CMK (cell line): ENCODE data around the gene GPR161.

Experiments used
- DNase-seq: peaks from one replicate; pipeline ENCODE4 v3.0.0-alpha.2; 2010; ENCODE audit warnings: low read depth

GPR161 gene

DNA sequence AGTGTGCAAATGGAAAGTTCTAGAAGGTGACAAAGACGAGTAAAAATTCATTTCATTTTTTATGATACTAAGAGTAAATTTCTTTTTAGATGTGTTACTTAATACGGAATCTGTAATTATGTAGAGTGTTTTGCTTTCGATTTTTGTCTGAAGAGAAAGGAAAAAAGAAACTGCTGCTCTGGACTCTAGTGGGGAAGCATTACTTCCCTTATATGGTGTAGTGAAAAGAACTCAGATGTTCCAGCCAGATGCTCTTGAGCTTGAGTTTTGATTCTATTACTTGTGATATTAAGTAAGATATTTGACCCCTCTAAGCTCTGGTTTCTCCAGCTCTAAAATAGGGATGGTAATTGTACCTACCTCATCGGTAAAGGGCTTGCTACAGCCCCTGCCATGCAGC is 12.2 kb upstream of the GPR161 start:
- no peak for DNase-seq

DNA sequence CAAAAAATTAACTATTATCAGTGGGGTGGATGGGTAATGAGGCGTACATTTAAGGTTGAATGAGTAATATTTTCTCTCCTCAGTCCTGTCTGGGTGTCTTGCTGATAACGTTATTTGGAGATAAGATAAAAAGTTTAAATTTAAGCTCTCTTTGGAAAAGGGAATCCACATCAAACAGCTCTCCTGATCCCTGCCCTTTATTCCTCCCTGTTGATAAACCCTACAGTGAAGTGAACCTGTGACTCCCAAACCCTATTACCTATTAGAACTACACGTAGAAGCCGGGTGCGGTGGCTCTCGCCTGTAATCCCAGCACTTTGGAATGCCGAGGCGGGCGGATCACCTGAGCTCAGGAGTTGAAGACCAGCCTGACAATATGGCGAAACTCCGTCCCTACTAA is 9.9 kb upstream of the GPR161 start:
- DNase-seq = no peak

DNA sequence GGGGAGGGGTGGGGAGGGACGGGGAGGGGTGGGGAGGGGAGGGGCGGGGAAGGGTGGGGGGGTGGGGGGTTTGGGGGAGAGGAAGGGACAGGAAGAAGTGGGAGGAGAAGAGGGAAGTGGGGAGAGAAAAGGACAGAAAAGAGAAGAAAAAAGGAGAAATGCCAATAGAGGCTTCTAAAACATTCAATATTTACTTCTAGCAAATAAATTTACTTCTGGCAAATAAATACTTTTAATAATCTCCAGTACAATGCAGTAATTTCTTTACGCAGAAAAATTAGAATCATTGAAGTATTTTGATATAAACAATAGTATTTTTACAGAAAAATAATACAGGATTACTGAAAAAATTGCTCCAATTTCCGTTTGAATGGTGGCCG is 9.4 kb upstream of the GPR161 start:
- DNase-seq = no peak

DNA sequence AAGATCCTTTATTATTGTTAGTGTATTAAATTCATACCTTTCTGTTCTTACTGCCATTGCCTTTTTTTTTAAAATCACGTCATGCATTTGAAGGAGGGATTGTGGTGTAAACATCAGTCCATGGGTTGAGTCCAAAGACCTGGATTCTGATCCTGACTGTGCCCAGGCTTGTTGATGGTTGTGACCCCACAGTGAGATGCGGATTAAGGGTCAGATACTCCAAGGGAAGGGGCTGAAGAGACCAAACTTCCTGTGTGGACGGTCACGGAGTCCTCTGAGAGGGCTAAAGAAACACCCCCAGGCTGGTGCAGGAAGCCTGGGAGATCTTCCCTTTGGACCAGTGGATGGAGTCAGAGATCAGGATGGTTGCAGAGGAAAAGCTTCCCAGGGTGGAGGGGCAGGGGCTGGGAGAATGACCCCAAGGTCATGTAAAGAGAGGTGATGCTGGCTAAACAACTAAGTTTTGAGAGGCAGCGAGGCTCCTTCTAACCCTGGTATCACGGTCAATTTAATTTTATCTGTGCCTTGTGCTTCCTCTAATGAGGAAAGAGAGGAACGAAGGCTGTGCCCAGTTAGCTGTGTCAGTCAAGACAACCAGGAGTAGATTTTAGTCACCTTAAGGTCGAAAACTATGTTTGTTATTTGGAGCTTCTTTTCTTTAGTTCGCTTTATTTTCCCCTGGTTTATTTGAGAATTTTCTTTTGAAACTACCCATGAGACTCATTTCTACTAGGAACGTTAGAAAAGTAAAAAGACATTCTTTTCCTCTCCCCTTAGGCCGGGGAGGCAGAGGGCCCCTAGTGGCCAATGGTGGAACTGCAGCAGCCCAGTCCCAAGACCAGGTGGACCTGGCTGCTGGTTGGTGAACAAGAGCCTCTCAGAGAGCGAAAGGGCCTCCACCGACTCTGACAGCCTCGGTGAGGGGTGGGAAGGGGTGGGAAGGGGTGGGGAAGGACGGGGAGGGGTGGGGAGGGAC is 8.7 kb upstream of the GPR161 start:
- peak; percentile 98 for DNase-seq

DNA sequence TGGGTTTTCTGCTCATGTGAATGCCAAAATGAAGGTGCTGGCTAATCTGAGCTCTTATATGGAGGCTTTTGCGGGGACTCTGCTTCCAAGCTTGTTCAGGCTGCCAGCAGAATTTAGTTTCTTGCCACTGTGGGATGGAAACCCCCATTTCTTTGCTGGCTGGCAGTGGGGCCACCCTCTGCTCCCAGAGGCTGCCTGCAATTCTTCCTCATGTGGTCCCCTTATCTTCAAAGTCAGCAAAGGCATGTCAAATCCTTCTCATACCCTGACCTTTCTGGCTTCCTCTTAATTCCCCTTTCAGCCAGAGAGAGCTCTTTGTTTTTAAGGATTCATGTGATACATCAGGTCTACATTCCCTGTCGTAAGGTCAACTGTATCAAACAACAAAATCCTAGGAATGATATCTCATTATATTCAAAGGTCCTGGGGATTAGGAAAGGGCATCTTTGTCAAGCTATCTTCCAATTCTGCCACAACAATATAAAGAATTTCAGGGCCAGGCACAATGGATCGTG is 5.2 kb upstream of the GPR161 start:
- DNase-seq = no peak

DNA sequence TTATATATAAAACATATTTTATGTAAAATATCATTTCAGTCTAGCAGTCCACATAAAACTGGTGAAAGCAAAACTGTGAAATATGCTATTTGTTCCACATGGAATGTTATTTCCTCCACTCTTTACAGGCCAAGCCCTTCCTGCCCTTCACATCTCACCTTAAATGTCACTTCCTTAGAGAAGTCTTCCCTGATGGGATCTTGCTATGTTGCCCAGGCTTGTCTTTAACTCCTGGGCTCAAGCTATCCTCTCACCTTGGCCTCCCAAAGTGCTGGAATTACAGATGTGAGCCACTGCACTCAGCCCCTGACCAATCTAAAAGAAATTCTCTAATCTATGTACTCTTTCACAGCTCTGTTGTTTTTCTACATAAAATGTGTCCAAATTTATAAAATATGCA is 2.3 kb upstream of the GPR161 start:
- no peak for DNase-seq

DNA sequence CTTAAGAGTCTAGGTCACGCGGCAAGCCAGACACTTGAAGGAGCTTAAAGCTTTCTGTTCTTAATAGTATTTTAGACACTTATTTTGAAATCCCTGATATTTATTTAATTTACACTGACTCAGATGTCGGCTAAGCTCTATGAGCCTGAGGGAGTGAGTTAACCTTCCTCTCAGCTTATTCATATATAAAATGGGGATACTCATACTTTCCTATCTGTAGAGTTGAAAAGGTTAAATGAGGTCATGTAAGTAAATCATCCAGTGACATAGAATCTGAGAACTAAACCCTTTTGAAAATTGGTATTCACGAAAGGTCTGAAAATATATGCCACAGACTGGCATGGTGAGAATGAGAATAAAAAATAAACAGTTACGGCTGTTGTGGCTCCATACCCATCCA is 1.4 kb upstream of the GPR161 start:
- DNase-seq = no peak

DNA sequence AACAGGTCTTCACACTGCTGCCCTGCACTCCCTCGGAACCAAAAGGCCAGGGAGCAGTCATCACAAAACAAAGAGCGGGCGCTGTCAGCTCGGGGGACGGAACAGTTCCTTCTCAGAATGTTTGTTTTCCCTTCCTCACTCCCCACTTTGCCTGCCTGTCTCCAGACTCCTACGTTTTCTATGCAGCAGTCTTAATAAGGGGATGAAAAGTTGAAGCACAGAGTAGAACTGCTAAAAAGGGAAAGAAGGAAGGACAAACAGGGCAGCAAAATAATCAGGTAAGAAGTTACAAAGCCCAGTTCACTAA is 738 bp upstream of the GPR161 start:
- no peak for DNase-seq

DNA sequence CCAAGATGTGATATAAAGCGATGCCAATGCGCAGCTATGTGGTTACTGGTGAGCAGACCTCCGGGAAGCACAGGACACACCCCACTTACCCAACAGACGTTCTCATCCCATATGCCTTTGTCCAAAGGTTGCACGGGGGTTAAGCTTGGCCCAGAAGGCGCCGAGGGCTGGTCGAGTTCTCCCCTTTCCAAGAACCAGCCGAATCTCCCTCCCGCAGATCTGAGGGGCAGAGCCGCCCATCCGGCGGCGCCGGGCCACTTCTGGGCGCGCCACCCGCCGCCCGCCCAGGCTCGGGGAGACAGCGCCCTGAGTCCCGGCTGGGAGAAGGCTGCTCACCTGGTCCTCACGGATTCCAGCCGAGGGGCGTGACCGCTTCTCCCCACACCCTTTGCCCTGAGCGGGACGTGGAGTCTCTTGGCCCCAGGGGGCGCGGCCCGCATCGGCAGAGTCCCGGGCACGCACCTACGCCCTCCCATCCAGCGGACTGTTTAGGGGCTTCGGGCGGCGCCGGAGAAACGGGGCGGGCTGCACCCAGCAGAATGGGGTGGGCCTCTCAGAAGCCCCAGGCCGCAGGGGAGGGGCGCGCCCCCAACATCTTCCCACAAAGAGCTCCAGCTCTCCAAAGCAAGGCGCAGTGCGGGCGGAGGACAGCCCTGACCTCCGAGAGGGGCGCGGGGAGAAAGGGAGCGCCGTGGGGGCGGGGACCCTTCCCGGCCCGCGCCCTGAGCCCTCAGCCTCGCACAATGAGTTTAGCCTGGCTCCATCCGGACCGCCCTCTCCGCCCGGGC is 615 bp downstream of the GPR161 start:
- DNase-seq = no peak

DNA sequence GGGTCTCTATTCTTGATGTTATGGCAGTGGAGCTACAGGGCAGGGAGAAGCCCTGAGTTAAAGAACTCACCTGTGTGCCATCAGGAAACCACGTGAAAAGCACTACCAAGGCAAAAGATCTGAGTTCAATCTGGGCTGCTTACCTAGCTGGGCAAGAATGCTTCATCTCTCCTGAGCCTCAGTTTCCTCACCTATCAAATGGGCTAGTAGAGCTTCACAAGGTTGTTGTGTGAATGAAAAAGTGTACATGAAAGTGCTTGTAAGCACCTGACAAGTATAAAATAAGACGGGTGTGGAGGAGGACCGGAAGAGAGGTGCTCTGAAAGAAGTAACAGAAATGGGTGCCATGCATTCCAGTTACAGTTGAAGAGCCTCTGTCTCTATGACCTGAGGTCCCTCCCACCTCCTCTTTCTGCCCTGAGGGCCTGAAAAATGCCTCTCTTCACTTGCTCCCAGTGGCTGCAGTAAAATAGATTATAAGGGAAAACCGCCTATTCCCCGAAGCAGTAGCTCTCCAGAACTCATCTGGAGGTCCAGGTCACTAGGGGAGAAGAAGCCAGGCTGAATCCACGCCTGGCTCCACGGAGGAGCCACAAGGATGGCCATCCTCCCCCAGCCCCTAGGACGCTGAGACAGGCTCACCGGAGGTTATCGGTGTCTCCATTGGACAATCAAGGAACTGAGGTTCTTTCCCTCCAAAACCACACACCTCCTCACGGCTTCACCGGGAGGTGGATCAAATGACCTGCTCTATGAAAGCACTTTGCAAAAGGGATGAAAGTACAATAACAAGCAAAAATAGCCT is 1.4 kb downstream of the GPR161 start:
- DNase-seq = no peak

DNA sequence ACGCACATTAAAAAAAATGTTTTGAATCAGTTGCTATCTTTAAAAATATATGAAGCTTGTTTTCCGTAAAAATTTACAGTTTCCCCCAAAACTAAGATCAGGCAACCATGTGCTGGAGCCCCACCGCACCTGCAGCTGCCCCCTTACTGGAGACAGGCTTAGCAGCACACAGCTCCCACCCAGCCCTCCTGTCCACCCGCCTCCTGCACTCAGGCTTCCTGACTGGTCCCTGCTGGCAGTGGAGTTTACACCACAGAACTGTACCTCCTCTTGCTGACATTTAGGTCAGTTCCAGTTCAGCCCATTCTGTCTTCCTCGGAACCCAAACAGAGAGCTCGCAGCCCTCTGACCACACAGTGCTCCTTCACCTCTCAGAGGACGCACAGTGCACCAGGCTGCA is 2.1 kb downstream of the GPR161 start:
- DNase-seq = no peak

DNA sequence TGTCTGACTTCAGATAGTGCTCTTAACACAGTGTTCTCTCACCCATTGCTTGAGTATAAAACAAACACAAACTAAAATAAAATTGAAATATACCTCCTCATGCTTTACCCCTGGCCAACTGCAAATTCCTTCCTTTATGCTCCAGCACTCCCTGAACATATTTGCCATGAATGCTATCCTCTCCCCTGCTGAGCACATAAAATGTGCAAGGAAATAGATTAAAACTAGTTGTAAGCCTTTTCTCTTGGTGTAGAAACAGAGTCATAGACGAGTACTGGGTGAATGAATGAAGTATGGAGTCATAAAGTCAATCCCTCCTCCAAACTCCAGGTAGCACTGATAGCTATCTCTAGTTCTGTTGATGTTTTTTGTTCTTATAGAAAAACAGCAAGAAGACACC is 2.6 kb downstream of the GPR161 start:
- DNase-seq = no peak

DNA sequence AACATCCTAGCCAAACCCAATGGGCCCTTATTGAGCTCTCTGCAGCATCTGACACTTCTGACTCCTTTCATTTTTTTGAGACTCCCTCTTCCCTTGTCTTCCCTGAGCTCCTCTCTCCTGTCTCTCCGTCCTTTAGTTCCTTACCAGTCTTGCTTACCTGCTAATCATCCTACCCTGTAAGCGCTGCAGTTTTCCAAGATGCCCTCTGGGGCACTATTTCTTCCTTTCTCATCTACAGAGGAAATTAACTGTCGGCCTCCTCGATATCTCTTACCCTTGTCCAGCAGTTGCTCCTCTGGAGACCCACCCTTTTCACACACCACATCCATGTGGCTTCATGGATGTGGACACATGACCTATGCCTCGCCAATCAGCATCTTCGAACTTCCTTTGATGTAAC is 6.8 kb downstream of the GPR161 start:
- DNase-seq = no peak

DNA sequence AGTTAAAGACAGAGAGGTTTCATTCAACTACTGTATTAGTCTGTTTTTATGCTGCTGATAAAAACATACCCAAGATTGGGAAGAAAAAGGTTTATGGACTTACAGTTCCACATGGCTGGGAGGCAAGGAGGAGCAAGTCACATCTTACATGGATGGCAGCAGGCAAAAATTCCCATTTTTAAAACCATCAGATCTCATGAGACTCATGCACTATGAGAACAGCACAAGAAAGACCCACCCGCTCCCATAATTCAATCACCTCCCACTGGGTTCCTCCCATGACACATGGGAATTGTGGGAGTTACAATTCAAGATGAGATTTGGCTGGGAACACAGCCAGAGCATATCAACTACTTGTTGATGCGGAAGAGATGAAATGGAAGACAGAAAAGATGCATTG is 9.2 kb downstream of the GPR161 start:
- DNase-seq = no peak

DNA sequence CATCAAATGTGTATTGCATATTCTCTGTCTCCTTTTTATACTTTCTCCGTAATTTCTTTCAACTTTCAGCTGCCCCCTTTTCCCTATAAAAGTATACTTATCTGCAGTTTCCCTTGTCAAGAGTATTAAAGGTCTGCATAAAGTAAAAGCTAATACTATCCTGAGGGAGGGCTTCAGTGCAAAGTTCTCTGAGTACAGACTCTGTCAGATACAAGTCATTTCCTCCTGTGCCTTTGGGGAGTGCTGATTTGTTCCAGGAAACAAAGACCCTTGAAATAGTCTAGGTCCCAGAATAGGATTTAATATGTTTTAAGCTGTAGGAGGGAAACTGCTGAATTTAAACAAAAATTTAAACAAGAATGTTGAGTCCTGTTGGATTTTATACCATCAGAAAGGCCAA is 11.7 kb downstream of the GPR161 start:
- no peak for DNase-seq

DNA sequence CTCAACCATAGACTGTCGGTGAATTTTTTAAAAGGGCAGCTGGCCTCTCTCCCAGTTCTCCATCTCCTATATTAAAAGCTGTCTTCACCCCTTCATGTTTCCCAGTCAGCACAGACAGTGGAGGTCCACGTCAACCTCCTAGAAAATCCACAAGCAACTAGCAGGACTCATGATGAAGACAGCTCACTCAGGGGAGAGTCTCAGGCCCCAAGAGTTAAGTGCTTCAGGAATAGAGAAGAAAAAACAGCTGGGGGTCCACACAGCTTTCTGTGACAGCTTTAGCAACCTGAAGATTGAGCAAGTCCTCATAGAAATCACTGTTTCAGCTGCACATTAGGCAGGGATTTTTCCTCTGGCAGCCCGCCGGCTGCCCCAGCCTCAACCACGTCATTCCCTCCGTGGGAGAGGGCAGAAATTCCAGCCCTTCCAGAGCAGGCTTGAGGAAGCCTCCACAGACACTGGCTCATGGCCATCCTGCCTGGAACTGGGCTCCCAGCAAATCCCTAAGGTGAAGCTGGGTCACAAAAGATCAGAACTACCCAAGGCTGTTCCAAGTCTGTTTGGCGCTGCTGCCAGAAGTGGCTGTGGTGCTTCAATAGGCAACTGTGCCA is 15.2 kb downstream of the GPR161 start:
- DNase-seq = no peak

DNA sequence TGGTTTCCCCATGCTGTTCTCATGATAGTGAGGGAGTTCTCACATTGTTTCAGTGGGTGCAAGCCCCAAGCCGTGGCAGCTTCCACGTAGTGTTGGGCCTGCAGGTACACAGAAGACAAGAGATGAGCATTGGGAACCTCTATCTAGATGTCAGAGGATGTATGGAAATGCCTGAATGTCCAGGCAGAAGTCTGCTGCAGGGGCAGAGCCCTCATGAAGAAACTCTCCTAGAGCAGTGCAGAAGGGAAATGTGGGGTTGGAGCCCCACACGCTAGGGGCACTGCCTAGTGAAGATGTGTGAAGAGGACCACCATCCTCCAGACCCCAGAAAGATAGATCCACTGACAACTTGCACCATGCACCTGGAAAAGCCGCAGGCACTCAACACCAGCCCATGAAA is 17.0 kb downstream of the GPR161 start:
- DNase-seq = no peak

DNA sequence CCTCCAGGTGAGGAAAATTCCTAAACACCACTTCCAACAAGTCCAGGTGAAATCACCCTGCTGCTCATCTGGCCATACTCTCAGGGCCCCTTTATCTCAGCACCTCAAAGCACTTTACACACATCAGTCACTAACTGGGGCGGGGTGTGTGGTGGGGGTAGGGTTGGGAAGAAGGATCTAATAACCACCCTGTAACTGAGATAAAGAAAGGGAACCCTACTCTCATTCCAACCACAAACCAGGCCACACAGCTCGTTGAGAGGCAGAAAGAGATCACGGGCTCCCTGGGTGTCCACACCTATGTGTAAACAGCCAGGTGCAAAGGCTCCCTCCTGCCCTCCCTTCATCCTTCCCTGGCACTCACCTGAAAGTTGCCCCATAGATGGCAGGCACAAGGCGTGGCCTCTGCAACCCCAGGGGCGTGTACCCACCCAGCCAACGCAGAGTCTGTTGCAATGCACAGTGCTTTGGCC is 20.4 kb downstream of the GPR161 start:
- no peak for DNase-seq

DNA sequence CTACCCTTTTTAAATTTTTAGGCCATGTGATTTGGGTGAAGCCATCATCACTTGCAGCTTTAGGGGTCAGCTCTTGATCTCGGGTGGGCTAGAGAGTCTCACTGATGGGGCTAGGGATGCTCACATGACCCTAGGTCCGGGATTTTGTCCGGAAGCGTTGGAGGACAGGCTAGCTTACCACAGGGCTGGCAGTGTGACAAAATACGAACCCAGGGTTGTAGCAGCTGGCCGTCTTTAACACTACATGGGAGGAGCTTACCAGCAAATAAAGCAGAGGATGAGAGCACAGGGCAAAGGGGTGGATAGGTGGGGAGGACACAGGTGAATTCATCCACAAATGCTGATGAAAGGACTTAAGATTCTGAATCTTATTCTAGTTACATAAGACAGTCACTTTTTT is 21.9 kb downstream of the GPR161 start:
- DNase-seq = no peak

DNA sequence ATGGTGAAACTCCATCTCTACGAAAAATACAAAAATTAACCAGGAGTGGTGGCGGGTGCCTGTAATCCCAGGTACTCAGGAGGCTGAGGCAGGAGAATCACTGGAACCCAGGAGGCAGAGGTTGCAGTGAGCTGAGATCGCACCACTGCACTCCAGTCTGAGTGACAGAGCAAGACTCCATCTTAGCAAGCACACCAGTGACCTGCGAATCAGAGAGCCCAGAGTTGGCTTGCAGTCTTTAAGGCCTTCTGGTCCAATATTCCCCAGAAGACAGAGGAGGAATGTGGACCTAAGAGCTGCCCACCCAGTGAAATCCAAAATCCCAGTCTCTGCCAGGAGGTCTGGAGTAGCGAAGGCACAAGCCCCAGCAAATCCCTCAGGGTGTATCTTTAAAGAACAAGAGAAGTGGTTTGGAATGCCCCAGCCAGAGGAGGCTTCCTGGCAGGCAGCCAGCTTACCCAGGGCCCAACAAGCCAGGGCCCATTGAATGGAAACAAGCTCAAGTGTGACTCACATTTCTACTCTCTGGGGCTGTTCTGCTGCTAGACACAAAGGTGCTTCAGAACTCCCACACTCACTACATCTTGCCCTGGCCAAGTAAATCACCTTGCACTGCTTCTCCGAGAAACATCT is 23.9 kb downstream of the GPR161 start:
- no peak for DNase-seq

DNA sequence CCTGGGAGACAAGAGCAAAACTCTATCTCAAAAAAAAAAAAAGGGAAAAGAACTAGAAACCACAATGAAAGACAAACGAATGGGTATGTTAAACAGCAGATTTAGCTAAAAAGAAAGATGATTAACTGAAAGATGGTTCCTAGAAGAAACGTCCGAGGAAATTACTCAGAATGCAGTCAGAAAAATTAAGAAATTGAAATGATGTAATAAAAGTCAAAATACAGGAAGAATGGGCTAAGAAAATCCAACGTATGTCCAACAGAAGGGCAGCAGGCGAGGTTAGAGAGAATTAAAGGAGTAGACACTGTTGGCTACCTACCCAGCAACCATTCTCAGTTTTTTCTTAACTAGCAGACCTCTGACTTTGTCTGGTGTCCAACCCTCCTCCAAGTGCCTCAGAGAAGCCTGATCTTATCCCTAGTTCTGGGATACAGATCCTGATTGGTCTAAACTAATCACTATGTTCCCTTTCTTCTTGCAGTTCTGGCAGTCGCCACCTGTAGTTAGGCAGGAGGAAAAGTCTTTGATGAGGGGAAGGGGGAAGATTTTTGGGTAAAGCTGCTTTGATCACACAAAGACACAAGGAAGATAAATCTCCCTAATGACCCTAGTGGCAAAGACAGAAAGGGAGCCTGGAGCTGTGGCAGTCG is 25.7 kb downstream of the GPR161 start:
- DNase-seq = no peak
